Sigmoid colon (tissue), 3 donors: Measurements from ENCODE around the gene NDUFS1.

Experiments used
- CTCF ChIP-seq, 4 experiments: fragments of 450-650 bp in 3 of 4; fragments of 200-600 bp in 1 of 4; IDR thresholded peaks; one replicate each; pipeline ENCODE4 v1.5.1; 2016 to 2019; ENCODE audit warnings: antibody characterized with exemption in 4 of 4, mild to moderate bottlenecking in 3 of 4, moderate library complexity in 2 of 4
- POLR2A ChIP-seq, 2 donors: fragments of 450-650 bp; IDR thresholded peaks; one replicate each; pipeline ENCODE4 v1.6.1; 2016; ENCODE audit warnings: antibody characterized with exemption in 2 of 2, mild to moderate bottlenecking in 2 of 2, moderate library complexity in 2 of 2

- TF ChIP-seq POLR2A (IDR thresholded peaks at IDR 0.05) (no peak), CTCF (IDR thresholded peaks at IDR 0.05) (no peak)
Observed at GRCh38 chr2:206069417-206069816, 89.8 kb downstream of the NDUFS1 start.
